K562 (cell line): Measurements from ENCODE around the gene NDUFV3. TPM values are rescaled to one million over a fixed set of nuclear protein-coding genes. Genes with fewer than 3 reads are reported as not detected.

Experiments
- ETS2 ChIP-seq: IDR thresholded peaks from 2 replicates; pipeline ENCODE4 v1.6.1; 2016; ENCODE audit warnings: borderline replicate concordance, missing genetic modification characterization, mild to moderate bottlenecking, moderate library complexity, missing compliant biosample characterization; ENCODE audit not compliant: poor library complexity, severe bottlenecking
- MTA1 ChIP-seq: fragments of 450-650 bp; IDR thresholded peaks from 2 replicates; pipeline ENCODE4 v1.6.1; 2017; ENCODE audit warnings: borderline replicate concordance
- NR0B1 ChIP-seq: fragments of 450-650 bp; IDR thresholded peaks from one replicate; pipeline ENCODE4 v1.6.1; 2018; ENCODE audit warnings: mild to moderate bottlenecking, moderate library complexity; ENCODE audit not compliant: partially characterized antibody
- NR2C2 ChIP-seq, 2 experiments: fragments of 200-800 bp in 1 of 2; sonication (Bioruptor generic) in 1 of 2; sonication (generic) in 1 of 2; formaldehyde crosslinking in 1 of 2; IDR thresholded peaks; 2 replicates each; pipeline versions ENCODE4 v1.6.1 to v1.8.0; 2016 to 2022; ENCODE audit warnings: mild to moderate bottlenecking in 1 of 2, missing compliant biosample characterization in 1 of 2, missing genetic modification characterization in 1 of 2, missing genetic modification reagents in 1 of 2
- OTX1 ChIP-seq: fragments of 450-650 bp; formaldehyde crosslinking; IDR thresholded peaks from 2 replicates; pipeline ENCODE4 v1.4.0; 2022; ENCODE audit warnings: mild to moderate bottlenecking
- TBP ChIP-seq: optimal IDR thresholded peaks from 2 replicates; pipeline ENCODE3; 2011; ENCODE audit warnings: low read depth, low read length, improper control_type of control experiment
- U2AF1 ChIP-seq: fragments of 200-400 bp; formaldehyde crosslinking; optimal IDR thresholded peaks from 2 replicates; pipeline ENCODE3; 2017; ENCODE audit warnings: mild to moderate bottlenecking, low read depth, low read length, moderate library complexity
- ZNF165 ChIP-seq: fragments of 250-450 bp; sonication (Bioruptor Pico); IDR thresholded peaks from 2 replicates; pipeline ENCODE4 v1.4.0; 2020; ENCODE audit warnings: borderline replicate concordance
- ZNF174 ChIP-seq: fragments of 250-450 bp; sonication (Bioruptor Pico); IDR thresholded peaks from 2 replicates; pipeline ENCODE4 v1.4.0; 2020; ENCODE audit warnings: mild to moderate bottlenecking
- ZNF277 ChIP-seq: fragments of 250-450 bp; sonication (Bioruptor Pico); IDR thresholded peaks from 2 replicates; pipeline ENCODE4 v1.8.0; 2022; ENCODE audit warnings: inconsistent platforms, mild to moderate bottlenecking, moderate library complexity, borderline replicate concordance
- ZNF699 ChIP-seq: fragments of 250-450 bp; sonication (Bioruptor Pico); IDR thresholded peaks from 2 replicates; pipeline ENCODE4 v1.8.0; 2021; ENCODE audit warnings: mild to moderate bottlenecking, moderate library complexity; ENCODE audit not compliant: insufficient replicate concordance
- polyA plus RNA-seq, 8 experiments: library from polyadenylated mRNA; depleted of rRNA in 4 of 8; stranded (reverse) in 5 of 8; unstranded in 3 of 8; fragments of >200 nt; fragmentation: Nextera tagmentation in 2 of 8; fragmentation: Illumina TruSeq in 1 of 8; extraction: Ambion mirVana in 2 of 8; extraction: Trizol in 1 of 8; gene quantifications; 2 replicates each; pipeline versions ENCODE4 v1.2.1 to v1.2.3, GENCODE V29; 2011 to 2014; ENCODE audit warnings: inconsistent platforms in 1 of 8, missing spikeins in 1 of 8
- total RNA-seq, 7 experiments: library from RNA; depleted of rRNA in 6 of 7; stranded (reverse); fragments of >200 nt in 6 of 7; fragmentation: Illumina TruSeq in 2 of 7; extraction: Trizol in 2 of 7; gene quantifications; 2 replicates each; pipeline versions ENCODE4 v1.2.1 to v1.2.3, GENCODE V29; 2011 to 2021; ENCODE audit warnings: low replicate concordance in 1 of 7
- TF ChIP-seq, protein P1 (sequence below): fragments of 250-450 bp; sonication (Bioruptor Pico); IDR thresholded peaks from 2 replicates; pipeline ENCODE4 v1.4.0; 2020
- TF ChIP-seq, protein P2 (sequence below): fragments of 450-650 bp; IDR thresholded peaks from 2 replicates; pipeline ENCODE4 v1.6.1; 2016; ENCODE audit warnings: low read depth, mild to moderate bottlenecking, moderate library complexity

NDUFV3 gene
- total and polyA plus RNA-seq, 9 of the 15 experiments (the other 6 are each of a cell fraction or from before 2014, with no cell fraction given), result 19.1 to 87.8 (median 74.3) TPM

- TF ChIP-seq ZNF277 (CRISPR knock-in tag) (no peak), OTX1 (CRISPR knock-in tag) (no peak; the same call in 1 of the 2 replicates), MTA1 (no peak), ZNF699 (CRISPR knock-in tag) (no peak), NR2C2 (CRISPR knock-in tag; IDR thresholded peaks at IDR 0.05) (no peak), NR2C2 (tag; IDR thresholded peaks at IDR 0.05) (no peak), U2AF1 (no peak), ETS2 (no peak), ZNF165 (CRISPR knock-in tag) (no peak), ZNF174 (CRISPR knock-in tag) (no peak), NR0B1 (no peak), TBP (no peak)
- TF ChIP-seq, protein P1, sequence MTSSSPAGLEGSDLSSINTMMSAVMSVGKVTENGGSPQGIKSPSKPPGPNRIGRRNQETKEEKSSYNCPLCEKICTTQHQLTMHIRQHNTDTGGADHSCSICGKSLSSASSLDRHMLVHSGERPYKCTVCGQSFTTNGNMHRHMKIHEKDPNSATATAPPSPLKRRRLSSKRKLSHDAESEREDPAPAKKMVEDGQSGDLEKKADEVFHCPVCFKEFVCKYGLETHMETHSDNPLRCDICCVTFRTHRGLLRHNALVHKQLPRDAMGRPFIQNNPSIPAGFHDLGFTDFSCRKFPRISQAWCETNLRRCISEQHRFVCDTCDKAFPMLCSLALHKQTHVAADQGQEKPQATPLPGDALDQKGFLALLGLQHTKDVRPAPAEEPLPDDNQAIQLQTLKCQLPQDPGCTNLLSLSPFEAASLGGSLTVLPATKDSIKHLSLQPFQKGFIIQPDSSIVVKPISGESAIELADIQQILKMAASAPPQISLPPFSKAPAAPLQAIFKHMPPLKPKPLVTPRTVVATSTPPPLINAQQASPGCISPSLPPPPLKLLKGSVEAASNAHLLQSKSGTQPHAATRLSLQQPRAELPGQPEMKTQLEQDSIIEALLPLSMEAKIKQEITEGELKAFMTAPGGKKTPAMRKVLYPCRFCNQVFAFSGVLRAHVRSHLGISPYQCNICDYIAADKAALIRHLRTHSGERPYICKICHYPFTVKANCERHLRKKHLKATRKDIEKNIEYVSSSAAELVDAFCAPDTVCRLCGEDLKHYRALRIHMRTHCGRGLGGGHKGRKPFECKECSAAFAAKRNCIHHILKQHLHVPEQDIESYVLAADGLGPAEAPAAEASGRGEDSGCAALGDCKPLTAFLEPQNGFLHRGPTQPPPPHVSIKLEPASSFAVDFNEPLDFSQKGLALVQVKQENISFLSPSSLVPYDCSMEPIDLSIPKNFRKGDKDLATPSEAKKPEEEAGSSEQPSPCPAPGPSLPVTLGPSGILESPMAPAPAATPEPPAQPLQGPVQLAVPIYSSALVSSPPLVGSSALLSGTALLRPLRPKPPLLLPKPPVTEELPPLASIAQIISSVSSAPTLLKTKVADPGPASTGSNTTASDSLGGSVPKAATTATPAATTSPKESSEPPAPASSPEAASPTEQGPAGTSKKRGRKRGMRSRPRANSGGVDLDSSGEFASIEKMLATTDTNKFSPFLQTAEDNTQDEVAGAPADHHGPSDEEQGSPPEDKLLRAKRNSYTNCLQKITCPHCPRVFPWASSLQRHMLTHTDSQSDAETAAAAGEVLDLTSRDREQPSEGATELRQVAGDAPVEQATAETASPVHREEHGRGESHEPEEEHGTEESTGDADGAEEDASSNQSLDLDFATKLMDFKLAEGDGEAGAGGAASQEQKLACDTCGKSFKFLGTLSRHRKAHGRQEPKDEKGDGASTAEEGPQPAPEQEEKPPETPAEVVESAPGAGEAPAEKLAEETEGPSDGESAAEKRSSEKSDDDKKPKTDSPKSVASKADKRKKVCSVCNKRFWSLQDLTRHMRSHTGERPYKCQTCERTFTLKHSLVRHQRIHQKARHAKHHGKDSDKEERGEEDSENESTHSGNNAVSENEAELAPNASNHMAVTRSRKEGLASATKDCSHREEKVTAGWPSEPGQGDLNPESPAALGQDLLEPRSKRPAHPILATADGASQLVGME (CRISPR knock-in tag), result no peak
- TF ChIP-seq, protein P2, sequence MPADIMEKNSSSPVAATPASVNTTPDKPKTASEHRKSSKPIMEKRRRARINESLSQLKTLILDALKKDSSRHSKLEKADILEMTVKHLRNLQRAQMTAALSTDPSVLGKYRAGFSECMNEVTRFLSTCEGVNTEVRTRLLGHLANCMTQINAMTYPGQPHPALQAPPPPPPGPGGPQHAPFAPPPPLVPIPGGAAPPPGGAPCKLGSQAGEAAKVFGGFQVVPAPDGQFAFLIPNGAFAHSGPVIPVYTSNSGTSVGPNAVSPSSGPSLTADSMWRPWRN, result no peak
Observed at GRCh38 chr21:42892582-42892930, 553 bp upstream of the NDUFV3 start (continued).
